ENCODE results near the gene VCL.

Gene VCL

GRCh38 chr10:74079936-74080590, 82.1 kb downstream of the VCL start:
- DNase-seq (ENCODE audit: low read depth): no peak
- no peak for TF ChIP-seq CTCF (conservative IDR thresholded peaks at IDR 0.05; ENCODE audit: control insufficient read depth, insufficient read depth, low read depth, low read length)
- no peak overlapping the region for H3K4me3 ChIP-seq (ENCODE audit: control insufficient read depth, low read depth, low read length)

GRCh38 chr10:74081192-74081803, 83.4 kb downstream of the VCL start:
- peak; percentile 64 for DNase-seq (ENCODE audit: low read depth)
- peak; percentile 85 for TF ChIP-seq CTCF (conservative IDR thresholded peaks at IDR 0.05; ENCODE audit: control insufficient read depth, insufficient read depth, low read depth, low read length)
- H3K4me3 ChIP-seq (ENCODE audit: control insufficient read depth, low read depth, low read length): no peak overlapping the region

- no peak for TF ChIP-seq CTCF (conservative IDR thresholded peaks at IDR 0.05; ENCODE audit: control insufficient read depth, insufficient read depth, low read depth, low read length)
- DNase-seq (ENCODE audit: low read depth): no peak
- H3K4me3 ChIP-seq (ENCODE audit: control insufficient read depth, low read depth, low read length): no peak overlapping the region
These were observed 84.2 kb downstream of the VCL start for GRCh38 chr10:74081941-74082718.

GRCh38 chr10:74083304-74083703, 85.4 kb downstream of the VCL start:
- no peak for TF ChIP-seq CTCF (conservative IDR thresholded peaks at IDR 0.05; ENCODE audit: control insufficient read depth, insufficient read depth, low read depth, low read length)
- DNase-seq (ENCODE audit: low read depth): no peak
- no peak overlapping the region for H3K4me3 ChIP-seq (ENCODE audit: control insufficient read depth, low read depth, low read length)

- no peak for DNase-seq (ENCODE audit: low read depth)
- no peak overlapping the region for H3K4me3 ChIP-seq (ENCODE audit: control insufficient read depth, low read depth, low read length)
- TF ChIP-seq CTCF (conservative IDR thresholded peaks at IDR 0.05; ENCODE audit: control insufficient read depth, insufficient read depth, low read depth, low read length): no peak
These were observed 87.0 kb downstream of the VCL start for GRCh38 chr10:74084955-74085354.

- no peak overlapping the region for H3K4me3 ChIP-seq (ENCODE audit: control insufficient read depth, low read depth, low read length)
- DNase-seq (ENCODE audit: low read depth): no peak
- TF ChIP-seq CTCF (conservative IDR thresholded peaks at IDR 0.05; ENCODE audit: control insufficient read depth, insufficient read depth, low read depth, low read length): no peak
These were observed 88.4 kb downstream of the VCL start for GRCh38 chr10:74086317-74086716.
